GM18505 (cell line): ENCODE measurements around the gene TMEM212.

Source experiments
- ATAC-seq: cut with Tn5 transposase; IDR thresholded peaks from one replicate; pipeline ENCODE4 v1.9.1; 2021; ENCODE audit not compliant: unreplicated experiment
- POLR2A ChIP-seq: IDR thresholded peaks from 4 replicates; pipeline ENCODE4 v1.6.1; 2011; ENCODE audit warnings: borderline replicate concordance; ENCODE audit not compliant: insufficient read depth, insufficient read length; ENCODE audit errors: extremely low read depth

The TMEM212 gene

GRCh38 chr3:171842864-171843518 lies at the start of gene TMEM212:
Gene TMEM212, plus strand, starts transcription at chr3:171843349. Its CDS starts 35 bp downstream, at chr3:171843384.
- no peak for TF ChIP-seq POLR2A
- no peak for ATAC-seq

- ATAC-seq: no peak
- TF ChIP-seq POLR2A: no peak
Measured at GRCh38 chr3:171796625-171797264, 46.4 kb upstream of the TMEM212 start.

GRCh38 chr3:171797265-171797679 lies 45.9 kb upstream of the TMEM212 start:
- TF ChIP-seq POLR2A: no peak

DNA sequence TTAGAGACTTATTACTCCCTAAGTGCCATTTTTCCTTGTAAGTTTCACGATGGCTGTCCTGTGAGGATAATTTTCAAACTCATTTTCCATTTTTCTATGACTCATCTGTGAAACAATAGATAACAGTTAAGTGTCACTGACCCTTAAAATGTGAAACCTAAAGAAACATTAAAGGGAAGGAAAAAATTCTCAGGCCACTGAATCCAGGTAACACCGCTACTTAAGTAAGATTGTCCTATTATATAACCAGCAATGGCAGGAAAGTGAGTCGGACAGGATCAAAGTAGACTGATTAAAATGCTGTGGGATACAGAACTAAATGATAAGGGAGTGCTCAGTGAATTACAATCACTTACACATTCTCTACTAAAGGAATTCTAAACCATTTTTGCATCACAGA lies 45.3 kb upstream of the TMEM212 start:
- ATAC-seq: no peak
- no peak for TF ChIP-seq POLR2A

More at GRCh38 chr3:171797265-171797679, 45.9 kb upstream of the TMEM212 start:
- no peak for ATAC-seq

DNA sequence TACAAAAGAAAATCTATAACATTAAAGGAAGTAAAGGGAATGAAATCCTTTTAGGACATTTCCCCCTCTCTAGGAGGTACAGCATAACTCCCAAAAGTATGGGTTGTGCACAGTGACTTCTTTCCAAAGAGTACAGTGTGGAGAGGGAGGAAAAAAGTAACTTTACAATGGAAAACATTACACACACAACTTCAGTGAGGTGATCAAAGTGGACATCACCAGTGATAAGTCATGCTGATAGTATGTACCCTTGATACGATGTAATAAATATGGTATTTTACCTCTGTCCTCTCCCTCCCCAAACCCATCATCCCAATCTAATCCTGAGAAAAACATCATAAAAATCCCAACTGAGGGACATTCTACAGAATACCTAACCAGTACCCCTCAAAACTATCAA lies 43.6 kb upstream of the TMEM212 start:
- TF ChIP-seq POLR2A: no peak
- no peak for ATAC-seq

DNA sequence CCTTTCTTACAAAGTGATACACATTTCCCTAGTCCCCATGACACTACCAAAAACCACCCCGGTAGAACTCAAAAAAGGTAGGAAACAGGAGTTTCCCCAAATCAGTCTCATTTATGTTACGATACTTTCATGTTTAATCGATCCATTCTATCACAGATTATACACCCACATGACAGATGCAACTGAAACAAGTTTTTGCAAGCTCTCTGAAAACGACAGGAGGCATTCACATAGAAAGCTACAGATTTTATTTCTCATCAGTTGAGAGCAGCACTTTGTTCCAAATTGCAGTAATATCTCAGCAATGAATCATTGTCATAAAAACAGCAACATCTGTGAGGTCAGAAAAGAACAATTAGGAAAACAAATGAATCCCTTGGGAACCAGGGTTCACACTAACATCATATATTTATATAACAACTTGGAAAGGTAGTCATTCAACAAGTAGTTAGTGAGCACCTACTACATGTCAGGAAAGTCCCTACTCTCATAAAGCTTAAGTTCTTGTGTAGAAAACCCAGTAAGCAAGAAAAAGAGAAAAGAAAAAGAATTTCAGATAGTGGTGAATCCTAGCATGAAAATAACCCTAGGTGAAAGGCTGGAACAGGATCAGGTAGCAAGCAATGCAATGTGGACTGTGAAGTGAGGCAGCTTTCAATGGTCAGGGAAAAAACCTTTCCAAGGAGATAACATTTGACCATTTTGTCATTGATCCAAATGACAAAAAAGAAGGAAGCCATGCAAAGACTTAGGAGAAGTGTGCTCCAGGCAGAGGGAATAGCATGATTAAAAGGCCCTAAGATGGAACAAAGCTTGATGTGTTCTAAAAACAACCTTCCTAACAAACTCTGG lies 41.2 kb upstream of the TMEM212 start:
- ATAC-seq: no peak
- TF ChIP-seq POLR2A: no peak

- no peak for TF ChIP-seq POLR2A
- ATAC-seq: no peak
Measured at GRCh38 chr3:171802590-171802956, 40.6 kb upstream of the TMEM212 start.

GRCh38 chr3:171803044-171803443 lies 40.1 kb upstream of the TMEM212 start:
- TF ChIP-seq POLR2A: no peak
- ATAC-seq: no peak

DNA sequence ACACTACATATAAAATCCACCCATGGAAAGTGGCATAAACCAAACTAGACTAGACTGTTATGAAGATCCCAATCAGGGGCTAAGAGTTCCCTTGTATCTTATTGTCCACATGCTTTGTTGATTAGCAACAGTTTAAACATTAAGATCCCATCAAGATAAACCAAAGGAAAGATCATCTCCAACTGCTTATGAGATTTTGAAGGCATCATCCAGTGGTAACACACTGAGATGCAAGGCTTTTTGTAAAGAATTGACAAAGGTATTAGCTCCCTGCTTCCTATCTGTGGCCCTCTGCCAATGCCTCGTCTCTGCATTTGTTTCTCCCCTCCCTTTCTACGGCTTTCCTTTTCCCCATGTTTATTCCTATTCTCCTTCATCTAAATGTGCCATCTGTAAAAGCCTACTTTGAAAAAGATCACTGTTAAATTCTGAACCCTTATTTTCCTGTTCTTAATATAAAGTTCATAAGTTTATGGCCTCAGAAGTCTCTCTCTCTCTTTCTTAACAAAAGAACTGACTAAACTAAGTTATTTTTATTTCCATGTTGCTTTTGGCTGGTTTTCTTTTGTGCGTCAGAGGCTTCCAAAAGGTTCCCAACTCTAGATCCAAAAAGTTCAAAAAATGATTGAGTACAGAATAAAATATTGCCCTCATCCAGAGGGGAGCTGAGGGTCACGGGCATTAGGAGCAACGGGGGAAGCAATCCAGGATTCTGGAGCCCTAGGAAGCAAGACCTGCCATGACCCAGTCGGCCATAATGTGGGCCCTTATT lies 38.3 kb upstream of the TMEM212 start:
- ATAC-seq: no peak
- TF ChIP-seq POLR2A: no peak

DNA sequence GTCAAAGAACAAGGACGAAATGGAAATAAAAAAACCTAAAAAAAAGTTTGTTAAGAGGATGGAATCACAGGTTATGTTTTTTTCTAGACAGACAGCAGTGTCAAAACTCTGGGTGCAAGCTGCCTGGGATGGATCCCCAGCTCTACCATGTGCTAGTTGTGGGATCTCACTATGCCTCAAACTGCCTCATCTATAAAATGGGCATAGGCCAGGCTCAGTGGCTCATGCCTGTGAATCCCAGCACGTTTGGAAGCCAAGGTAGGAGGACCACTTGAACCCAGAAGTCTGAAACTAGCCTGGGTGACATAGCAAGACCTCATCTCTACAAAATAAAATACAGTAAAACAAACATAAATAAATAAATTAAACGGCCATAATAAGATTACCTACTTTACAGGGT lies 37.5 kb upstream of the TMEM212 start:
- no peak for TF ChIP-seq POLR2A
- ATAC-seq: no peak

DNA sequence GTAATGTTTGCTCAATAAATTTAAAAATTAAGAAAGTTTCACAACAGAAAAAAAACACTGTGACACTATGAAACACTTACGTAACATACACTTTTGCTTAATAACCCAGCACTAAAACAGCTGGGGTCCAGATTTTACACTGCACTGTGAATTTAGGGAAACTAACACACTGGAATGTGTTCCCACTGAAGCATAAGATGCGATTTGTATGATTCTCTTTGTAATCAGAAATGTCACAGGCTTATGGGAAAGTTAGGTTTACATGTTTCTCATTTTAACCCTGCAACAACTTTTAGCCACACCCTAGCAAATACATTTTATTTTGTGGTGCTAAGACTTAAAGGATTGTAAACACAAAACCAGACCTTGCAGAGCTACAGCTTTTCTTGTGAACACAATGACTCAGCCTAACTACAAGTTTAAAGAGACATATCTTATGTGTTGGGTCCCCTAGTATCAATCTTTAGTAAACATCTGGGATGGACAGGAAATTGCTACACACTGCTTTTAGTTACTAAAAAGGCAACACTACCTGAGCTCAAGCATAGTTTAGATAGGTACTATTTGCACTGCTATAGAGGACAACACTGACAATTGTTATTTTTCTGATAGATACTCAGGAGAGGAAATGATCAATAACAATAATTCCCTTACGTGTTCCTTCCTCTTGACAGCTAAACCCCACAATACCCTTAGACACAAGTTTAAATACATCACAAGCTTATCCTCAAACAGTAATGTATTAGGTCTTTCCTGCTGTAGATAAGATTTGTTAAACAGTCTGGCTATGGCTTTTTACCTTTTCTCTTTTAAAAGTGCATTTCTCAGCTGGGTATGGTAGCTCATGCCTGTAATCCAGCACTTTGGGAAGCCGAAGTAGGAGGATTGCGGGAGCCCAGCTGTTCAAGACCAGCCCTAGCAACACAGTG lies 36.7 kb upstream of the TMEM212 start:
- TF ChIP-seq POLR2A: no peak
- ATAC-seq: no peak

DNA sequence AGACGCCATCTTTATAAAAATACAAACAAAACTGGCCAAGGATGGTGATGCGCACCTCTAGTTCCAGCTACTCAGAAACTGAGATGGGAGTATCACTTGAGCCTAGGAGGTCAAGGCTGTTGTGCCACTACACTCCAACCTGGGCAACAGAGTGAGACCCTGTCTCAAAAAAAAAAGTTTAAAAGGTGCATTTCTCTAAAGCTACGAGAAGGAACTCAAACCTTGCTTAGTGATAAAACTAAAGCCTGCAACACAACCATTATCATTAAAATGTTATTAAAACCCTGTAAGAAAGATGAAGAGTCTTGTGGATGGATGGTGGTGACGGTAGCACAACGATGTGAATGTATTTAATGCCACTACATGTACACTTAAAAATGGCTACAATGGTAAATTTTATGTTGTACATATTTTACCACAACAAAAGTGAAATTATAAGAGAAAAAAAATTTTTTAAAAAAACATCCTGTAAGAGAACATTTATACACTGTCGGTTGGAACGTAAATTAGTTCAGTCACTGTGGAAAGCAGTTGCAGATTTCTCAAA lies 35.9 kb upstream of the TMEM212 start:
- ATAC-seq: no peak

More for the DNA sequence above, 35.9 kb upstream of the TMEM212 start:
- no peak for TF ChIP-seq POLR2A
